ENCODE data around the gene PAPPA.

PAPPA gene

DNA sequence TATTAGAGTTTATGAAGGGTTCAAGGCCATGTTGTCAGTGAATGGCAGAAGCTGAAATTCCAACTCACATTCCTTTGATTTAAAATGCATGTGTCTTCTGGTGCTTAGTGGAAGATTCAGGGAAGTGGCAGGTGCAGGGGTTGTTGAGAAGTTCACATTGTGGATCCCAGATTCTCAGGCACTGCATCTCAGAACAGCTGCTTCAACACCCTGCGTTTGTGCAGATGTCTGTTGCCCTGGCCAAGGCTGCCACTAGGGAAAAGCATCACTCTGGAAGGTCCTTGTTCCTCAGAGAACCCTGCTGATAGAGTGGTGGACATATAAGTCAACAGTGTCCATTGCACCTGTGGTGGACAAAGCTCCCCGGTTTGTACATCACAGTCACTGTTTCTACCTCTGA is 162.7 kb downstream of the PAPPA start:
- DNase-seq (ENCODE audit: low spot score), result no peak

DNA sequence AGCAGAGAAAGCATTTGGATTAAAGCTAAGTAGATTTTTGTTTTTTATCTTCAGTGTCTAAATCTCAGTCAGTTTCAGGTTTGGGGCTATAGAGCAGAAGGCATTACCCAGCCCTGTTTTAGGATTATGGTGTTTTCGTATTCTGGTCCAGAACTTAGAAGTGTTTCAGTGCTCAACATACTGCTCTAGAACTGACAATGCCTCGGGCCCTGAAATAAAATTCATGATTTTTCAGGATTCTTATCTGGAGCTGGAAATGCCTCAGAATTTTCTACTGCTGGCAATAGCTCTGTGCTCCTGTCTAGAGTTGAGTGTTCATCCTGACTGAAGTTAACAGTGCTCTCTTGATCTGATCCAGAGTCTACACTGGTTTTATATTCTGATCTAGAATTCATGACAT is 163.9 kb downstream of the PAPPA start:
- no peak for DNase-seq (ENCODE audit: low spot score)

DNA sequence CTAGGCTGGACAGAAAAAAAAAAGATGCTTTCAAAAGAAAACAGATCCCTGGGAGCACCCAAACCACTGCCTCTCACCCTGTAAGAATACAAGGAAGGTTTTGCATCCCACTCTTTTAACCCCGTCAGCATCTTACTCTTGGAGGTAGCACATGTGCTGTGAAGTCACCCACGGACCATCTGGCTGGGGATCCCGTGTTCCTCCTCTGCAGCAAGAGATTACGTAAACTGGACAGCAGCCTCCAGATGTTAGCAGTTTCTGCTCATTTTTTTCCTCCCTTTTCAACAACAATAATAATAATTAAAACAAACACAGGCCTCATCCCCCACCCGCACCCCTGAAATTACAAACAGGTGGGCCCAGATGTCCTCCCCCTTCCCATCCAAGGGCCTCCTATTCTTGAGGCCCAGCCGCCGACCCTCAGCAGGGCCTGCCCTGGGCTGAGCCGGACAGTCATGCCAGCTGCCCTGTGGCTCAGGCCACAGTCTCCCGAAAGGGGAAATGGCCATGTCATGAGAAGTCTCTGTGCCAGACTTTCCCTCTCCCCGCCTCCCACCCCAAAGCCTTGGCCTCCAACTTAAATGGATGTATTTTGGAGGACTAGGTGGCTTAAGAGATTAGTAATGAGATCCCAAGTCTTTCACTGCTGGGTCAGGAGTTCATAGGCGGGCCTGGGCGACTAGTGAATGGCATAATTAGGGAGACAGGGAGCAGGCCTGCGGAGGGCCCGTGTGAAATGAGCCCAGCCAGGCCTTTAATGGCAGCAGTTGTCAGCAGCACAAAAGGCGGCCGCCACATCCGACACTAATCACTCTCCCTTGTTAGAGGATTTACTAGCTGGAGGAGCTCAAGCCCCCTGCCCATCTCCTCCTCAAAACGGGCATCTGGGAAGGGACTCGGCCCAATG is 165.1 kb downstream of the PAPPA start:
- DNase-seq (ENCODE audit: low spot score), result peak; percentile 79

DNA sequence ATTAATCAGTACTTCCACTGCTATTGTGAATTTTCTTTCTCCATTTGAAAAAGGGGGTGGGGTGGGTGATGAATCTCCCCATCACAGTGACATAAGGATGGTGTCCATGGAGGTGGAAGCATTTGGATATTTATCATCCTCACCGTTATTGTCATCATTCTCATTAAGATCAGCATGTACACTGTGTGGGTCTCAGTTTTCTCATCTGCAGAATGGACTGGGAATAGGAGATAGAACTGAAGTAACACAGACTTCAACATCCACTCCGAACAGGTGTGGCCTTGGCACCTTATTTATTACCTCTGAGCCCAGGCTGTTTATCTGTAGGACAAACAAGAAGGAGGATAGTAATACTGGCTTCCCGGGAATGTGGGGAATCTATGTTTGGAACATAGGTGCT is 165.9 kb downstream of the PAPPA start:
- DNase-seq (ENCODE audit: low spot score), result no peak

DNA sequence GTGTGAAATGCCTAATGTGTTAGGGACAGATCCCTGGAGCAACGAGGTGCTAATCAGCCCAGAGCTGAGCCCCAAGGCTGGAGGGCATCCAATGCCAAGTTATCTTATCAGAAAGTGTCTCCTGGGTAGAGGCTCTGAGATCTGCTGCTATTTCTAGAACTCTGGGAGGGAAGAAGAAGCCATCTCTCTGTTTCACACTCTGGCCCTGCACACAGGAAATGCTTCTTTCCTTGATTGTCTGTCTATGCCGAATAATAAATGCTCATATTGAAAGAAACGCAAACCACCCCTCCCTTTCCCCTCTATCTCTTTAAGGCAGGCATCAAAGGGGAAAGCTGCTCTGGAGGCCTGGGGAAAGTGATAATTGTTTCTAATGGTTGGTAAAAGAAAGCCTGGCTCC is 166.7 kb downstream of the PAPPA start:
- no peak for DNase-seq (ENCODE audit: low spot score)

DNA sequence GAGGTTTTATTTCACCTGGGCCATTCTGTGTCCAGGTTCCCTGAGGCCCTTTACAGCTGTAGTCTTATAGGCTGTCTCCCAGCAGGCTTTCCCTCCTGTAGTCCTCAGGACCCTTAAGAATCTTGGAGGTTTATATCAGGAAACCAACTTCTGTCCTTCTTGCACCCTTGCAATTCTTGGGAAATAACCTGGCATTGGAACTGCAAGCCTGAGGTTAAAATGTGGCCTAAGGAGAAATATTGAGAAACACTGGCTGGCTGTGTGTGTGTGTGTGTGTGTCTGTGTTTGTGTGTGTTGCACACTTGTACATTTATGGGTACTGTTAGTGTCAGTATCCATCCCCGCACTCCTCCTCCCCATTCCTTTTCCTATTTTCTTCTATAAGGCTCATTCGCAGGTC is 168.9 kb downstream of the PAPPA start:
- DNase-seq (ENCODE audit: low spot score), result no peak

DNA sequence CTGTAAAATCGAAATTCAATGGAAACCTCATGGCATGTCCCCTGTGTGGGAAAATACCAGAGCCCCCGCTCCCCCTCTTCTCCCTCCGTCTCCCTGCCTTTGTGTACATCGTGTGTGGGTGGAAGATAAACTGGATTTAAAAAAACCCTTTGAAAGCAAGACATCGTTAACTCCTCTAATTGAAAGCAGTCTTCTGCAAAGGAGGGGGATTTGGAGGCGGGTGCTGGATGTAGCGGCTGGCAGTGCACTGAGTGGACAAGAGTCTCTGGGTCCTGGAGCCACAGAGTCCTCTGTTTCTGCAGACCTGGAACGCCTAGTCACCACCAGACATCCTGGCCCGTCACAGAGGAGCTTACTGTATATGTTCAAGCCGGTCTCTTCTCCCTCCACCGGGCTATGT is 169.4 kb downstream of the PAPPA start:
- no peak for DNase-seq (ENCODE audit: low spot score)

DNA sequence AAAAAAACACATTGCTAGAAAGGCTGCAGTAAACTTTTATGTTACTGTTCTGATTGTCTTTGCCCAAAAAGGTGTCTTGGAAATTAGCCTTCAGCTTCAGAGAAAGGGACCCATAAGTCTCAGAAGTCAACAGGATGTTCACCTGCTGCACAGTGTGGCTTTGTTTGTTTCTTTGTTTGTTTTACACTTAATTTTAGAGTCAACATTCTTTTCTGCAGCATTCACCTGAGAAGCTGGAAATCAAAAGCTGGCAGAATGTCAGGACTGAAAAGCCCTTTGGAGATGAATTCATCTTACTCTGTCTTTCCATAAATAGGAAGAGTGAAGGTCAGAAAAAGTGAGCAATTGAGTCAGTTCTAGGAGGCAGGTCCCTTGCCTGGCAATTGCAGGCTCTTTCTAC is 170.0 kb downstream of the PAPPA start:
- DNase-seq (ENCODE audit: low spot score), result no peak

DNA sequence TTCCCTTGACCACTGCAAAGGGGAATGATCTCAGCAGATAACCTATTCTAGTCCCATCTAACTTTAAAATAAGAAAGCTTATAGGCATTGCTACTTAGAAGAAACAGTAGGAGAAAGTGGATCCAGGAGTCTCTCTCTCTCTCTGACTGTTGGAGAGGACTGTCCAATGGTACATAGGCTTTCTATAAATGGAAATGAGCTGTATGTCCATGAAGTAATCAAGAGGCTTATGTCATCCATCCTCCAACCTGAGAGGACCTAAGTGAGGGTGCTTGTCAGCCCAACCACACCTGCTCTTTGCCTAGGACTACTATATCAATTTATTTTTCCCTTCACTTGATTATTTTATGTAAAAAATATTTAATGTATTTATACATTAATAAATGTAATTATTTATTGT is 172.3 kb downstream of the PAPPA start:
- no peak for DNase-seq (ENCODE audit: low spot score)

DNA sequence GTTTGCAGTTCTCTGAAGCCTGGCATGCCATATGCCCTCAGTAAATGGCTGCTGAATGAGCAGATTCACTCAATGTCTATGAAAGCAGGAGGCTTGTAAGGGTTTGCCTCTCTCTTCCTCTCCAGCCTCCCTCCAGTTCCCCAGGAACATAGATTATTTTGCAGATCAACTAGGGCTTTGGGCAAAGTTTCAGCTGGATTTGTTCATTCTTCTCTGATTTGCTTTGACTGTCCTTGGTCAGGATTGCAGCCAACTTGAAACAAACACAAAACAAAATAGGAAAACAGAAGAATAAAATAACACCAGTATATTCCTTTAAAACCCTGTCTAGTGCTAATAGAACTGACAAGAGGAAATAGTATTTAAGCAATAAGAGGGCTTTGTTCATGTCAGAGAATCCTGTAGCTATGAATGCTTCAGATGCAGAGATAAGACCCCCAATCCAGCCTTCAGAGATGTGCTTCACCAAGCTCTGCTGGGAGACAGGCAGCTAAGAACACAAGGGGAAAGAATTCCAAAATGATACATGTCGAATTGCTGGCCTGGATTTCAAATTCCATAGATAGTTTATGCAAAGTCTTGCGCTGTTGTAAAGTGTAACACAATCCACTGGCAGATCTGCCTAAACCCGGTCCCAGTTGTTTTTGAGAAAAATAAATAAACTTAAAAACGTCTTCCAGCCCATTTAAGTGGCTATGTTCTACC is 174.3 kb downstream of the PAPPA start:
- DNase-seq (ENCODE audit: low spot score), result peak; percentile 45

DNA sequence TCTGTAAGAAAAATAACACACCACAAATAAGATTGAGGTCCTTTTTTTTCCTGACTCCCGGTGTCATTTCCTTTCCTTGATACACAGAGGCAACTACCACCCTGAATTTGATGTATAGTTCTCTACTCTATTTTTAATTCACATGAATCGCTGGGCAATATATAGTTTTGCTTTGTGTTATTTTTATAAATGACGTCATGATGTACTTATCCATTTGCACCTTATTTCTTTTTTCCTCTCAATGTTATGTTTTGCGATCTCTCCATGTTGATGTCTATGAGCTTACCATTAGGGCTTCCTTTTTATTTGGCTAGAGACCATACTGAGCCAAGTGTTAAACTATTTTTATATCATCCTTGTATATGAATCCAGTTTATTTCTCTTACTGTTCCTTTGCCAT is 175.9 kb downstream of the PAPPA start:
- DNase-seq (ENCODE audit: low spot score), result no peak

DNA sequence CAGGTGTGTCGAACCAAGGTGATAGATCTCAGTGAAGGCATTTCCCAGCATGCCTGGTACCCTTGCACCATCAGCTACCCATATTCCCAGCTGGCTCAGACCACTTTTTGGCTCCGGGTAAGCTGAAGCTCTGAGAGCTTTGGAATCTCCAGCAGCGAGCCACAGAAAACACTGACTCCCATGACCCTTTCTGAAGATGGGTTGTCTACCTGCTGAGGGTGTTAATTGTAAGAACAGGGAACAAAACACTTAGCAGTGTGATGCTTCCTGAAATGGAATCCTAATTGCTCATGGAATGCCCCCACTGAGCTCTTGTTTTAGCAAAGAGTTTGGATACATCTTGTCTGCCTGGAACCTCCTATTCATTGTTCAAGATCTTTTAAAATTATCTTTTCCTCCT is 177.7 kb downstream of the PAPPA start:
- no peak for DNase-seq (ENCODE audit: low spot score)

DNA sequence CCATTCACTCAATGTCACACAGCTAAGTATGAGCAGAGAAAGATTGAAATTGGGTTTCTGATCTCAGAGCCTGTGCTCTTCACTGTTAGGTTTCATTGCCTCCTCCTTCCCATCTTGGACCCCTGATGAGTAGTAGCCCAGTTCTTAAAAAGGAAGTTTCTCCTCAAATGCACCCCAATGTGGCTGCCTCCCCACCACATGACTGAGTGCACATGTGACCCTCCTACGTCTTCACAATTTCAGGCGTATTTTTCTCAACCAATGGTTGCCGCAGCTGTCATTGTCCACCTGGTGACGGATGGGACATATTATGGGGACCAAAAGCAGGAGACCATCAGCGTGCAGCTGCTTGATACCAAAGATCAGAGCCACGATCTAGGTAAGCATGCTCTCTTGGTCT is 178.5 kb downstream of the PAPPA start:
- no peak for DNase-seq (ENCODE audit: low spot score)

DNA sequence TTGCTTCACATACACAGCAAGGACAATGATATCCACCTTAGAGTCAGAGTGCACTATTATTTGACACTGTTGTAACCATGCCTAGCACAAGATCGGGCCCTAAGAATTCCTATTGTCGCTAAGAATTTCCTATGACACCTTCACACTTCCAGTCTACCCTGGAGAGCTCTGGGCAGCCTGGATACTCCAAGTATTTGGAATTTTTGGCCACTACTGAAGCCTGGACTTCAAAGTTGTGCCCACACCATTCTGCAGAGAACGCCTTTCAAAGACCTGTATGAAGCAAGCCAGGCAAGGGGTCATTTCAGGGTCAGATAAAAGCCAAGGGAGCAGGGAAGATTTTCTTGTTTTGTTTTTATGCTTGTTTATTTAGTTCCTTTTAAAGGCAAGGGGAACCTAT is 179.7 kb downstream of the PAPPA start:
- no peak for DNase-seq (ENCODE audit: low spot score)

DNA sequence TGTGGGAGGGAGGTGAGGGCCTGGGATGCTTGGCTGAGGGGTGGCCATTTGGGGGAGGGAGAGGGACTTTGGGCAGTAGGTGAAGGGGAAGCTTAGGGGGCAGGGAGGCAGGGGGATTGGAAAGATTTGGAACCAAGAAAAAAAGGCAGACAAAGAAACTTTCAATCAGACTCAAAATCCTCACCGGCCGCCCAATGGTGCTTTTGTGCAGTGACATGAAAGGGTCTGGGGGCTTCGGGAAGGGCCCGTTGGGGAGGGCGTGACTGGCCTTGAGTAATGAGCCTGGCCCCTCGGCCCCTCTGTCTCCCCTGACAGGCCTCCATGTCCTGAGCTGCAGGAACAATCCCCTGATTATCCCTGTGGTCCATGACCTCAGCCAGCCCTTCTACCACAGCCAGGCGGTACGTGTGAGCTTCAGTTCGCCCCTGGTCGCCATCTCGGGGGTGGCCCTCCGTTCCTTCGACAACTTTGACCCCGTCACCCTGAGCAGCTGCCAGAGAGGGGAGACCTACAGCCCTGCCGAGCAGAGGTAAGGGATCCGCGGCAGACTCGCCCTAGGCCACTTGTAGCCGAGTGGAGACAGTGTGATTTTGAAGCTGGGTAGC is 181.1 kb downstream of the PAPPA start:
- no peak for DNase-seq (ENCODE audit: low spot score)

DNA sequence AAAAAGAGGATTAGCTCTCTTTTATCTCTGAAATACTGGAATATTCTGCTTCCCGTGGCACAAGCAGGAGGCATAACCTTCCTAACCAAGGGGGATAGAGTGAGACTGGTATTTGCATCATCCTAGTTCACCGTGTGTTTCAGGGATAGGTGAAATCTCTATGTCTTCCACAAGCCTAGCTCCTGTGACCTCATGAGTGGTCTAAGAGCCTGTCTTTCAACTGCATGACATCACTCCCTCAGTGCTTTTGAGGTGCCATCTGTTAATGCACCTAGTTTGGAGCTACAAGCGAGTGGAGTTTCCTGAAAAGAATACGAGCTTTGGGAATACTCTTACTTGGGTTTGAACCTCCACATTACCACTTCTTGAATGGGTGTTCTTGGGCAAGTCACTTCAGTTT is 181.8 kb downstream of the PAPPA start:
- DNase-seq (ENCODE audit: low spot score), result no peak

DNA sequence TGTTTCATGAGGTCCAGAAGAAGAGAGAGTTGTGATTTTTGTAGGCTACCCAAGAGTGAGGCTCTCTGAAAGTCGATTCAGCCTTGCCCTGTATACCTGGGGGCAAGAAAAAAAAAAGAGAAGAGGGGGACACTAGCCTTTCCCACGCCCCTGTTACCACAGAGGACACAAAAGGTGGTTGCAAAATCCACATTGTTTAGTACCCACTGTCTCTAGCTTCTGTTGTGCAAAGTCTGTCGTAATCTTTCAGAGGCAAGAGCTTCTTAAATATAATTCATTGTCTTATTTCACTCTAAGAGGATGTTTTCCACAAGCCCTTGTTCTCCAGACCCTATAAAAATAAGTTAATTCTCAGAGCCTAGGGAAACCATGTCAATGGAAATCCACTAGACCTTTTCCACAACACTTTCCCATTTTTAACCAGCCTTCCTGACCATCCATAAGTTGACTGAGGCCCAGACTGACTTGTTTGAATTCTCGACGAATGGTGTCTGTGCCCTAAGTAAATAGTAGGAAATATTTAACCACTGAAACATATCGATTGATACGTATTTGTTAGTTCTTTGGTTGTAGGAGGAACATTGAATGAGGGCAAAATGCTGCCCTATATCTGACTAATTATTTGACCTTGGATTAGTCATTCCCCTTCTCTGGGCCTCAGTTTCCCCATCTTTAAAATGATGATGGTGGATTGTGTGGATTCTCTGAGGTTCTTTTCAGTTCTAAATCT is 182.7 kb downstream of the PAPPA start:
- DNase-seq (ENCODE audit: low spot score), result peak; percentile 10

DNA sequence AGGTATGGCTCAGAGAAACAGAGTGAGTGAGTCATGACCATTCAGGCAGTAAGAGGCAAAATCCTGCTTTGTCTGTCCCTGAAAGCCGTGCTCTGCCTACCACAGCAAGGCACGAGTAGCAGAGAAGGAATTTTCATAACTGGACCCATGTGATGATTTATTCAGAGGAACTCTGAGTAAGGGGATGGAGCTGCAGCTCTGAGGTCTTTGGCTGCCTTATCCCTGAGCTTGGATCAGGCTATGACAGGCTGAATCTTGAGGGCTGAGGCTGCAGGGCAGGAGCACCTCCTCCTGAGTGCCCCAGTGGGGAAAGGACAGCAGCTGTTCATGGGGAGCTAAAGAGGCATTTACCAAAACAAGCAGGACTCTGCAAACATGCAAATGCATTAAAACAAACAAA is 183.4 kb downstream of the PAPPA start:
- DNase-seq (ENCODE audit: low spot score), result peak; percentile 33

DNA sequence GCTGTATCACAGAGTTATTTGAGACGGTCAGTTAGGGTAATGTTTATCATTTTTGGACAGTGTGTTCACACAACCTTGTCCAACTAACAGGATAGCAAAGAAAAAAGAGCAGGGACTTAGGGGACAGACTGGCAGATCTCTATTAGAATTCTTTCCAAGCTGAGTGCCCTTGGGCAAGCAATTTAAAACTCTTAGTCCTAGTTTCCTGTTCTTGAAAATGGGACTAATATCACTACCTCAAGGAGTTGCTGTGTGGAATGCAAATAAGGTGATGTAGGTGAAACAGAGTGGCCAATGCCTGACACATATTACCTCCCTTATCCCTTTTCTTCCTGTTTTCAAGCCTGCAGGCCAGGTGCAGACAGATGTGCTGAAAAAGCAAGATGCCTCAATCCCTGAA is 186.7 kb downstream of the PAPPA start:
- no peak for DNase-seq (ENCODE audit: low spot score)

DNA sequence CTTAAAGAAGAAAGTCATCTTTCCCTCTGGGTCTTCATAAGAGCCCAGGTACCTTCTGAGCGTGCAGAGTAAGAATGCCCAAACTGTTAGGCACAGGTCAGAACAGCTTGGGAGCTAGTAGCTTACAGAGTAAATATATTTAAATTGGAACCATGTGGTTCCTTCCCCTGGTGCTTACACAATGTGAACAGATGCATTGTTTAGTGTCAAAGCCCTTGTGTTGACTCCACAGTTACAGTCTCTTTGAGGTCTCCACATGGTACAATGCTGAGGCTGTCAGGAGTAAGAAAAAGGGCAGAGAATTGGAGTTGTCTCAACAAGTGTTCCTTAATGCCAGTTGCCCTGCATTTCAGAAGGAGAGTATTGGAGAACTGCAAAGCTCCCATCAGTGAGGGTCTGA is 188.5 kb downstream of the PAPPA start:
- DNase-seq (ENCODE audit: low spot score), result no peak

DNA sequence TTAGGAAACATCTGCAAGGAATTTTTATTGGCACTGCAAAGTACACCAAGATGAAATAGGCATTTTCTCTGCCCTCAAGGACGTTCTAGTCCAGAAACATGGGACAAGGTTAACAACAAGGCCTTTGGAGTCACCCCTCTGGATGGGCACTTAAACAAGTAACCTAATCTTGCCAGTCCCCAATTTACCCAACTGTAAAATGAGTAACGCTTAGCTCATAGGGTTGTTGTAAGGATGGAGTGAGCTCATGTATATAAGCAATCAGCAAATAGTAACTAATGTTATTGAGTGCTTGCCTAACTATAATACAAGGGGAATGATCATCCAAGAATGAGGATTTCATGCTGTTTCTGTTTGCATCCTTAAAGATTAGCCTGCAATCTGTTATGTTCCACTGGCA is 189.3 kb downstream of the PAPPA start:
- DNase-seq (ENCODE audit: low spot score), result no peak

DNA sequence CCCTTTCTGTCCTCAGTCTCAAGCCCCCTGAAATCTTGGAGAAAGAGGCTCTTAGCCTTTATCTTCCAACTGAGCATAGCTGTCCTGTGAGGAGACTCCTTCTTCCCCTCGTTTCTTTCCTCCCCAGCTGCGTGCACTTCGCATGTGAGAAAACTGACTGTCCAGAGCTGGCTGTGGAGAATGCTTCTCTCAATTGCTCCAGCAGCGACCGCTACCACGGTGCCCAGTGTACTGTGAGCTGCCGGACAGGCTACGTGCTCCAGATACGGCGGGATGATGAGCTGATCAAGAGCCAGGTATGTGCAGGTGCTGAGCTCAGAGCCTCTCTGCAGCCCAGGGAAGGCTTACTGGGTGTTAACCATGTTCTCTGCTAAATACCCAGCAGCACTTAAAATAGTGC is 190.8 kb downstream of the PAPPA start:
- no peak for DNase-seq (ENCODE audit: low spot score)

DNA sequence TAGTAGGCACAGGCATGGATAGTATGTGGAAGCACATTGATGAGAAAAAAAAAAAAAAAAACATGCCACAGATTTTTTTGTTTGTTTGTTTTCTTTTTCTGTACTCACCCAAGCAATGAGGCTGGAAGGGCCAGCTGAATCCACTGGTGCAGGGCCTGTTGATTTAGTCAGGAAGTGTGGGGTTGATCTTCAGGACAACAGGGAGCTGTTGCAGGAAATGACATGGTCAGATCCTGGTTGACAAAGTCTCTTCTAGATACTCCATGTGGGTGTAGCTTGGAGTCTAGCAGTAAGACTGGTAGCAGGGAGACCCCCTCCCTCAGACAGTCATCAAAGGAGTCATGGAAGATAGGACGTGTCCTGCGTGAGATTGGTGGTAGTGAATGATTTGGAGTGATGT is 191.8 kb downstream of the PAPPA start:
- DNase-seq (ENCODE audit: low spot score), result no peak
